Stimulated activated CD4-positive, alpha-beta T cell treated with anti-CD3 and anti-CD28 coated beads, Interleukin-12 subunit alpha, Interleukin-12 subunit beta, amount 100 ng/mL, for 4 hours (primary cell): ENCODE results near the gene ZDHHC18.
"Not testable (repeated sequence)": the region's sequence is repeated elsewhere in the genome, so short reads cannot be mapped to it uniquely, and the experiment has no call there.

Source experiments
- DNase-seq: peaks from one replicate; pipeline ENCODE4 v3.0.0-alpha.2; 2020

The ZDHHC18 gene

DNA sequence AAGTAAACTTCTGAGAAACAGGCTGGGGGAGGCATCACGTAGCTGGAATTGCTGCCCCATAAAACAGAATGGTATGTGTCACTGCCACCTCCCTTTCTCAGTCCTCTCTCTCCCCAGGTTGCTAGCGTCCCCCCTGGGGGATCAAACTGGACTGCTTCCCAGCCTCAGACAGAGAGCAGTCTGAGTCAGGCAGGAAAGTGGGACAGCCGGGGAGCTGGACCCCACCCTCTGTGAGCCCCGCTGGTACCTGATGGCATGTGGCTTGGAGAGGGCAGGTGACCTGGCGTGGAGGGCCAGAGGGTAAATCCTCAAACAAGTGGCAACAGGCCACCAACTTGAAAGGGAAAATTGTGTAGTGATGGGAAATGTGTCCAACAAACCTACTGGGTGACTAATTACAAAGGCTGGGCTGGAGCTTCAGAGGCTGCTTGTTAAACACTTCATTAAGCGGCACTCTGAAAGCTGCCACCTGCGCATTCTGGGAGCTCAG, 35.4 kb downstream of the ZDHHC18 start:
- no peak for DNase-seq

DNA sequence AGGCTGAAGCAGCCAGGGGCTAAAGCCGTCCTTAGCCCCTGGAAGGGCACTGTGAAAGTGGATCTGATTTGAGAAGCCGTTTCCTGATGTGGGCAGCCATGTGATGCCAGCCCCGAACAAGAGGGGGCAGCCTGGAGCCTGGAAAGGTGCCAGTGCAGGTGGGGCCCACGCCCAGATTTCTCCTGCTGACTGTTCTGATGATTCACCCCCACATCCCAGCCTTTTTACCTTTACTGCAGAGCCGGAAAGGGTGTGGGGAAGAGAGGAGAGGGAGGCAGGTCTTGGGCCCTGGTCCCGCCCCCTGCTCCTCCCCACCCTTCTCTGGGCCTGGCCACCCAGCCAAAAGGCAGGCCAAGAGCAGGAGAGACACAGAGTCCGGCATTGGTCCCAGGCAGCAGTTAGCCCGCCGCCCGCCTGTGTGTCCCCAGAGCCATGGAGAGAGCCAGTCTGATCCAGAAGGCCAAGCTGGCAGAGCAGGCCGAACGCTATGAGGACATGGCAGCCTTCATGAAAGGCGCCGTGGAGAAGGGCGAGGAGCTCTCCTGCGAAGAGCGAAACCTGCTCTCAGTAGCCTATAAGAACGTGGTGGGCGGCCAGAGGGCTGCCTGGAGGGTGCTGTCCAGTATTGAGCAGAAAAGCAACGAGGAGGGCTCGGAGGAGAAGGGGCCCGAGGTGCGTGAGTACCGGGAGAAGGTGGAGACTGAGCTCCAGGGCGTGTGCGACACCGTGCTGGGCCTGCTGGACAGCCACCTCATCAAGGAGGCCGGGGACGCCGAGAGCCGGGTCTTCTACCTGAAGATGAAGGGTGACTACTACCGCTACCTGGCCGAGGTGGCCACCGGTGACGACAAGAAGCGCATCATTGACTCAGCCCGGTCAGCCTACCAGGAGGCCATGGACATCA, 36.5 kb downstream of the ZDHHC18 start, which contains the start of gene SFN:
SFN (plus strand) TSS at position 369 of the 904 bp plus-strand sequence; CDS start at position 433, 64 bp downstream.
- peak; percentile 42 for DNase-seq

DNA sequence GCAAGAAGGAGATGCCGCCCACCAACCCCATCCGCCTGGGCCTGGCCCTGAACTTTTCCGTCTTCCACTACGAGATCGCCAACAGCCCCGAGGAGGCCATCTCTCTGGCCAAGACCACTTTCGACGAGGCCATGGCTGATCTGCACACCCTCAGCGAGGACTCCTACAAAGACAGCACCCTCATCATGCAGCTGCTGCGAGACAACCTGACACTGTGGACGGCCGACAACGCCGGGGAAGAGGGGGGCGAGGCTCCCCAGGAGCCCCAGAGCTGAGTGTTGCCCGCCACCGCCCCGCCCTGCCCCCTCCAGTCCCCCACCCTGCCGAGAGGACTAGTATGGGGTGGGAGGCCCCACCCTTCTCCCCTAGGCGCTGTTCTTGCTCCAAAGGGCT, 37.2 kb downstream of the ZDHHC18 start:
- DNase-seq: no peak

DNA sequence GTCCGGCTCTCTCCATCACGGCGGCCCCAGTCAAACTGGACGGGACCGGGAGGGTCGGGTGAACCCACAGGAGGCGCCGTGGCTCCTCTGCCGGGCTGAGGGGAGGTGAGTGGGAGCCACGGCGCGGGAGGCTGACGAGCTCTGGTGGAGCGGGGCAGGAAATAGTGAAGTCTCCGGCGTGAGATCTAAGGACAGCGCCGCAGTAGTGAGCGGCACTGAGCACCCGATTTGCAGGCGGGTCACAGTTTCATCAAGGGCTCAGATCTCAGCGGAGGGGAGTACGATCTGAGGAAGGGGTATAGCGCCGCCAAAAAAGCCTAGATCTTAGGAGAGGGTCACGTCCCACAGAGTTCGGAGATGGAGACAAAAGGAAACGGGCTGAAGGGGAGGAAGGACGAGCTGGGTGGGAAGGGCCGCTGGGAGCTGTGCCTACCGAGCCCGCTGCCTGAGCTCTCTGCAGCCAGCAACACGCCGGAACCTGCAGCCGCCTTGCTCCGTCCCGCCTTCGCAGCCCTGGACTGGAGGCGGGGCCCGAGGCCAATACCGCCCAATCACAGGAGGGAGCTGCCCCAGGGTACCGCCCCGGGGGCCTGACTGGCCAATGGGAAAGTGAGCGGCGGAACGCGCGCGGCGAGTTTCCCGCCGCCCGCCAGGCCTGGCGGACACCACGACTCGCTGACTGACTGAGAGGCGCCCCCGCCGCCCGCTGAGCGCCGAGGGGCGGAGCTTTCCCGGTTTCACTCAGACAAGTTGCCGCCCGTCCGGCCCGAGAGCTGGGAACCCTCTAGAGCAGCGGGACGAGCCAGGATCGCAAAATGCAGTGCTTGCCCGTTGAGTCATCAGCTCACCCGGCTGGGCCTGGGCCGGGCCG, 38.4 kb downstream of the ZDHHC18 start:
- DNase-seq: peak; percentile 92

DNA sequence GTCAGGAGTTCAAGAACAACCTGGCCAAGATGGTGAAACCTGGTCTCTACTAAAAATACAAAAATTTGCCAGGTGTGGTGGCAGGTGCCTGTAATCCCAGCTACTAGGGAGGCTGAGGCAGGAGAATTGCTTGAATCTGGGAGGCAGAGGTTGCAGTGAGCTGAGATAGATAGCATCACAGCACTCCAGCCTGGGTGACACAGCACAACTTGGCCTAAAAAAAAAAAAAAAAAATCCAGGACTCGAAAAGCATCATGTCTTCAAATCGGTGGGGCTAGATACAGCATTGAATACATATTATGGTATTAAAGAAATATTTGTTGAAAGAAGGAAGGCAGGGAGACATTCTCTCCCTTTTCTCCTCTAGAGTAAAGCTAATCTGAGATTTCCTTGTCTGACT, 46.6 kb downstream of the ZDHHC18 start:
- not testable (repeated sequence) for DNase-seq

DNA sequence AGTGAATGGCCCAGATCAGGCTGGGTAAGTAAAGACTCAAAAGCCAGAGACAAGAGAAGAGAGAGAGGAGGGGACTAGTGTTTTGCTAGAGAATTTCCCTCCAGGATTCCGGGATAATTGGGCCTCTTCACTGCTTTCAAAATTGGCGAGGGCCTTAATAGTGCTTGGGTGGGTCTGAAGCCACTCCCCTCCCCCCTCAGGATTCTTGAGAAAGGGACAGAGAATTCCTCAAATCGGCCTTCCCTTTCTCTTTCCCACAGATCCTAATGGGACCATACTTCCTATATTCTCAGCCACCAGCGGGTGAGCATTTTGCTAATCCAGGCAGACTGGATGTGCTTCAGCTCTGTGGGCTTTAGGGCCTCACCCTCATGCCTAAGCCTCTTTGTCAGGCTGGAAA, 48.4 kb downstream of the ZDHHC18 start:
- no peak for DNase-seq

DNA sequence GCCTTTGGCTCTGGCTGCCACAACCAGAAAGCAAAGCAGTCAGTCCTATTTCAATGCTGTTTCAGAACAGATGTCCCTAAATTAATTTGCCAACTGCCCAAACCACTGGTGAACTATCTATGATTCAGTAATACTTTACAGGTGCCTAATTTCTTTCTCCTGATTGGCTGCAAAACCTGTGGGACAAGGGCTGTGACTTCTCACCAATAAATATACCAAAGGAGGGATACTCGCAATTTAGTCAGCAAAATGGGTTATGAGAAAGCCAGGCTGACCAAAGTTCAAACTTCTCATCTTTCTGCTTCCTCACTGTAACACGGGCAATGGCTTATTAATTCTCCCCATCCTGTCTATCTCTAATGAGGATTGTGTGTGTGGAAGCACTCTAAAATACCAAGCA, 50.8 kb downstream of the ZDHHC18 start:
- DNase-seq: no peak

DNA sequence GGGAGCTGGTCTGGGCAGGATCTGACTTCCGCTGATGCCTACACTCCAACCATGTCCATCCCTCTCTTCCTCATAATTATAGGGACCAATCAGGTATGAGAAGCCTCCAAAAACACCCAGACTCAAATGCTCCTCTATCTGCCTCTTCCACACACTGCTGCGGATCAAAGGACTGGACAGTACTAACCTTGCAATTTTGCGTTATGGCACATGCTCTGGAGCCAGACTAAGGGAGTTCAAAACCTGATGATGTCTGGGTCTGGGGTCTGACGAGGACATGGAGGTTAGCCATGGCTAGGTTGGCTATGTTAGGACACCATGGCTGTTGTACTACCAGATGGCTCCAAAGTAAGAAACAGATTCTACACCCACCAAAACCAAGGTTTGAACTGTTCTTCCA, 53.3 kb downstream of the ZDHHC18 start:
- no peak for DNase-seq

DNA sequence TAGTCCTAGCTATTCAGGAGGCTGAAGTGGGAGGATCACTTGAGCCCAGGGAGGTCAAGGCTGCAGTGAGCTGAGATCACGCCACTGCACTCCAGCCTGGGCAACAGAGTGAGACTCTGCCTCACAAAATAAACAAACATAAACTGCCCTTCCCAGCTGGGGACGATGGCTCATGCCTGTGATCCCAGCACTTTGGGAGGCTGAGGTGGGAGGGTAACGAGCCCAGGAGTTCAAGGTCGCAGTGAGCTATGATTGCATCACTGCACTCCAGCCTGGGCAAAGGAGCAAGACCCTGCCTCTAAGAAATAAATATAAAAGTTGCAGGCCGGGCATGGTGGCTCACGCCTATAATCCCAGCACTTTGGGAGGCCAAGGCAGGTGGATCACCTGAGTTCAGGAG, 55.1 kb downstream of the ZDHHC18 start:
- not testable (repeated sequence) for DNase-seq

DNA sequence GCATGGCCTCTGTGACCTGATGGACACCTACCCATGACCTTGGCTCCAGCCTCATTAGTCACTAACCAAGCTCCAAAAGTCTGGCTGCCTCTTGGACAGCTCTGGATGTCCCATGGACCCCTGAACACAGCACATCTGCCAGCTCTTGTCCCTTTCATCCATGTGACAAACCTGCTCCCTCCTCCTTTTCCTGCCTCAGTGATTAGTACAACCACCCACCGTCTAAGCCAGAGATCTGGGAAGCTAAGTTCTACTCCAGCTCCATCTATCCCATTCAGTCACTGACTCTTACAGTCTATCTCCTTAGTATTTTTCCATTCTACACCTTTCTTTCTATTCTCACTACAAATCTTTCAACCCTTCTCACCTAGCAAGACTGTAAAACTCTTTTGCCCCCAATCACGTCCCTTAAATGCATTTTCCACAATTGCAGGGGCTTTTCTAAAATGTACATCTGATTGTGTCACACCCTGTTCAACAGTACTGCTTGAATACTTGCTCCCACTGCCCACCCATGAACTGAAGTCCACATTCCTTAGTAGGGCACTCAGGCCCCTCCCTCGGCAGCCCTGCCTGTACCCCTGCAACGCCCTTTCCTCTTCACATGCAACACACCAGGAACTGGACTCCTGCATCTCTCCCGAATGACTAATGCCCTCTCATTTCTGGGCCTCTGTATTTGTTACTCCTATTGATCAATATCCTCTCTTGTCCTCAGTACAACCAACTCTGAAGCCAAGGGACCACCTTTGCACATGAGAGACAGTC, 56.4 kb downstream of the ZDHHC18 start:
- no peak for DNase-seq

DNA sequence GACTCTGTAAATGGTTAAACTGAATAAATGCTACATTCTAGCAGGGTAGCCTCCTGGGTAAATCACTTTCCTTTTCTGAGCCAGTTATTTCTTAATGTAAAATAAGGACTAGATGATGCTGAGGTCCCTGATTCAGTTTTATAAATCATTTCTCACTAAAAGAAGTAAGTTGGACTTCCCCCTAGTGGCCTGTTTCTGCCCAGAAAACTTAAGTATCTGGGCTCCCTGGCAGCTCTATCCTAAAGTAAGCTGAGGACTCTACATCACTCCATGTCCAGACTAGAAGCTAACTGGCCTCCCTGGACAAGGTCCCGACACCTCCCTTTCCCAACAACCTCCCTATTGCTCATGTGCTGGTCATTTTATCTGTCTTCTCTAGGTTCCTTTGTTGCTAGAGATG, 60.6 kb downstream of the ZDHHC18 start:
- DNase-seq: no peak

DNA sequence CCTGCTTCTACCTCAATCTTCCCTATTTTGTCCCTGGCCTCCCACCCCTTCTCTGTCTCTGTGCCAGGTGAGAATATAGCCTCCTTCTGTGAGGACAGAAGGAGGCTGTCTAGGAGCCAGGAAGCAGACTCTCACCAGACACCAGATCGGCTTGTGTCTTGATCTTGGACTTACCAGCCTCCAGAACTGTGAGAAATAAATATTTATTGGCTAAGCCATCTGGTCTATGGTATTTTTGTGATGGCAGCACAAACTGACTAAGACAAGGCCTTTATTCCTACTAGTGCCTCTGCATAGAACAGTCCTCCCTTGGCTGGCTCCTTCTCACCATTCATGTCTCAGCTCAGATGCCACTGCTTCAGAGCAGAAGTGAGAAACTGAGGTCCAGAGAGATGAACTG, 61.7 kb downstream of the ZDHHC18 start:
- DNase-seq: no peak

DNA sequence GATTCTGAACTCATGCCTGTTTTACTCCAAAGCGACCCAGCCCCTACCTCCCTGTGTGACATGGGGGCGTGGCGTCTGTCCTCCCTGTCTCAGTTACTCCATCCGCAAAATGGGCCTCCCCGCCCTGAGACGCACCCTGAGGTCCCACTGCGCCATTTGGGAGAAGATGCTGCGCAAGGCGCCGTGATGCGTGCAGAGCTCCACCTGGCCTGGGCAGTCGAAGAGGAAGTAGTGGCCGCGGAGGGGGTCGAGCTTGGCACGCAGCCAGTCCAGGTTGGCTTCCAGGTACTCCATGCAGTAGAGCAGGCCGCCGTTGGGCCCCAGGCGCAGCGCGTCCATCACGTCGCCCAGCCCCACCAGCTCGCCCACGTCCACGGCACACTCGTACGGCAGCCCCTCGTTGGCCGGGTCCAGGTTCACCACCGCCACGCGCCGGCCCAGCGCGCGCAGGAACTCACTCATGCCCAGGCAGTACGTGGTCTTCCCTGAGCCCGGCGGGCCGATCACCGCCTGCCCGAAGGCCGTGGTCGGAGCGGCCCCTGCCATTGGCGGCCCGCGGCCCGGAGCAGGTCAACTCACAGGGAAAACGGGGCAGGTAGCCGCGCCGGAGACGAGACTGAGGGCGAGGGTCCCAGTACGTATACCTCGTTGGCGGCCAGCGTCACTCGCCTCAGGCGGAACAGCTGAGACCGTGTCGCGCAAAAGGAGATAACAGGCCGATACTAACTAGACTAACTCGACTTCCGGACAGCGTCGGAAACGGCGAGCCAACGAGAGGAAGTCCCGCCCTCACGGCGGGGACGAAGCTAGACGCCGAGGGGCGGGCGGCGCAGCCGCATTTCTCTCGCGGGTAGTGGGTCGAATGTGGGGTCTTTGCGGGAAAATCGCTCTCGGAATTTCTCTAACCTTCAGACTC, 63.3 kb downstream of the ZDHHC18 start, which contains the start of gene GPN2:
GPN2 (minus strand) TSS at position 733 of the 916 bp plus-strand sequence; CDS start at position 546, 187 bp downstream.
- DNase-seq: peak; percentile 75

DNA sequence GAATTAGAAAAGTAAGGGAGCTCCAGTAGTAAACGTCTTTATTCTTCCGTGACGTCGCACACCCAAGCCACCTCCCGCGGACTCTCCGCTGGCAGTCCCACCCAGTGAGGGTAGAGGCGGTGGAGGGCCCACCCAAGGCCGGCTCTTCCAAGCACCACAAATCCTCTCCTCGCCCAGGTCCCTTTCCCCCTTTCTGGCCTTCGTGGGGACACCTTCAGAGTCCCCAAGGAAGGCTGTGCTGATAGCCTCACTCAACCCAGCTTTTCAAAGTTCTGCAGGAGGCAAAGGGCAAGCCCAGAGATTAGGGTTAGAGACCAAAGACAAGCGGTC, 63.9 kb downstream of the ZDHHC18 start:
- no peak for DNase-seq

DNA sequence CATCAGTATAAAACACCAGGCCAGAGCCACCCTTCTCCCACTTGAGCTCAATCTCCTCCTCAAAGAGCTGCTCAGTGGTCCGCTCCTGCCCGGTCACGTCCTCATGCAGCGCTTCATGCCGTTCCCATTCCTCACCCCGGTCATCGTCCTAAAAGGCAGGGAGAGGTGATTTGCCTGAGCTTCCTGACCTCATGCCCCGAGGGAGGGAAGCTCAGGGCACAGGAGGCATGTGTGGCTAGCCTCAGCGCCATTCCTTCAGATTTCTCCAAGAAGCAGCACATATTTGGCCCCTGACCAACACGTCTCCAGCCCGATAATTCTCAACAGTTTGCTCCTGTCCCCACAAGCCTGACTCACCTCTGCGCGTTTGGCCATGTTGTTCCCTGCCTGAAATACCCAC, 67.8 kb downstream of the ZDHHC18 start:
- DNase-seq: no peak

DNA sequence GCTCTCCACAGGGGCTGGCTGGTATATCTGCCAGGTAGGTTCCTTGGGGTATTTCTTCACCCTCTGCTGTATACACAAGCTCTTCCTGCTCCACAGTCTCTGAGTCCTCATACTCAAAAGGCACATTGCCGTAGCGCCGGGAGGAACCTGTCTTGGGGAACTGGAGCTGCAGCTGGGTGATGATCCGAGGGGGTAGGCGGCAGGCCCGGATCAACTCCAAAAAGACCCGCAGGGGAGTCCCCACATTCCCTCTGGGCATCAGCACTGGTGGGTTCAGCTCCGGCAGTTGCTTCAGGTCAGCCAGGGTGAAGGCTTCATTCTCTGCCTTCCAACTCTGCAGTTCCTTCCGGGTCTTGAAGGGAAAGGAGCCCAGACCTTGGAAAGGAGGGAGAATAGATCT, 70.9 kb downstream of the ZDHHC18 start:
- DNase-seq: no peak

DNA sequence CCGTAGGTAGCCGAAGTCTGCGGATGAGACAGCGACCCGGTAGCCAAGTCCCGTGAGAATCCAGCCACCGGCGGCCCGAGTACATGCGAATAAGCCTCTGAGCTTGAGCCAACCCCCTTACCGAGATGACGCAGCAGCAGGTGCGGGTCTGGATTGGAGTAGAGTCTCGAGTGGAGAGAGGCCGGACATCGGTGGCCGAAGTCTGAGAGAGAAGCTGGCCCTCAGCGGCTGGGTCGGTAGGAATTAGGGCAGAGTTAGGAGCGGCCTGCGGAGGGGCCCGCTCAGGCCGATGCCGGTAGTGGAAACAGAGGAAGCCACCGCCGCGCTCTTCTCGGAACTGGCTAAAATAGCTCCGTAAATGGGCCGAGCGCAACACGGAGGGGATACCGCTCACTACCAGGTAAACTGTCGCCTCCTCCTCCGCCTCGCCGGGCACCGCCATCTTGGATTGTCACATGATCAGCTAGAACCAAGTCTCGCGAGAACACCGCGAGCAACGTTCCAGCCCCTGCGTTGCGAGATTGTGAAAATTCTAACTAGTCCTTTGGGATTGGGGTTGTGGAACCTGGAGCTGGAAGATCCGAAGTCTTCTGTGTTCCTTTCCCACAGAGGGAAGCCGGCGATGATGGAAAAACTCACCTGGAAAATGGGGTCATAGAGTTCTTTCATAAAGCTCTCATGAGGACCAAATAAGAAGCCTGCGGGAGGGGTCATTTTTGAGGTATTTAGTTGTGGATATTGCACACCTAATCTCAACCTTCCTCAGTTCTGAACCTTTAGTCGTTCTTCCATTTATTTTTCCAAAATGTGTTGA, 73.7 kb downstream of the ZDHHC18 start, which contains the start of gene GPATCH3:
GPATCH3 (minus strand) TSS at position 467 of the 814 bp plus-strand sequence; CDS start at position 442, 25 bp downstream.
- peak; percentile 83 for DNase-seq

DNA sequence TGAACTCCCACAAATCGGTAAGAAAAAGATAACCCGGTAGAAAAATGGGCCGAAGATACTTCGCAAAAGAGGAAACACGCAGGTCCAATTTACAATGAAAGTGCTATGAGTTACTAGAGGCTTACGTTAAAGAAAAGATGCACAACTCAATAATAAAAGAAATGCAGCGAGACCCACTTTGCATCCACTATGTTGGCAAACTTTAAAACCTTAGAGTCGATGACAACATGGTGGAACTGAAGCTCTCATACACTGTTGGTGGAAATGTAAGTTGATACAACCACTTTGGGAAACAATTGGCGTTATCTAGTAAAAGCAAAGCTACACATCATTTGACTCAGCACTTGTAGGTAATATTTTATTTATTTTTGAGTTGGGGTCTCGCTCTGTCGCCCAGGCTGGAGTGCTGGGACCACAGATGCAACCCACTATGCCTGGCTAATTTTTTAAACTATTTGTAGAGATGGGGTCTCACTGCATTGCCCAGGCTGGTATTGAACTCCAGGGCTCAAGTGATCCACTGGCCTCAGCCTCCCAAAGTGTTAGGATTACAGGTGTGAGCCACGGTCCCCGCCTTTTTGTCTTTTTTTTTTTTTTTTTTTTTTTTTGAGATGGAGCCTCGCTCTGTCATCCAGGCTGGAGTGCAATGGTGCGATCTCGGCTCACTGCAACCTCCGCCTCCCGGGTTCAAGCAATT, 74.5 kb downstream of the ZDHHC18 start:
- no peak for DNase-seq
